CD14-positive monocyte (primary cell): ENCODE results near the gene CNPY2. TPM values are rescaled to one million over a fixed set of nuclear protein-coding genes. Genes with fewer than 3 reads are reported as not detected.

Source experiments
- DNase-seq, 3 donors: peaks; one replicate each; pipeline ENCODE4 v3.0.0-alpha.2; 2011 to 2022
- H2AFZ ChIP-seq: 2 replicates; pipeline ENCODE4 v1.6.0; 2012; ENCODE audit warnings: mild to moderate bottlenecking, low read depth, low read length, inconsistent platforms; ENCODE audit not compliant: insufficient read depth, poor library complexity, severe bottlenecking
- H3K27ac ChIP-seq, 2 donors: 1 replicate in 1 of 2; 2 replicates in 1 of 2; pipeline ENCODE4 v1.5.1; 2012 to 2013; ENCODE audit warnings: low read length in 2 of 2, control low read depth in 1 of 2, inconsistent platforms in 1 of 2, low read depth in 1 of 2, mild to moderate bottlenecking in 1 of 2
- H3K27me3 ChIP-seq, 2 donors: one replicate each; pipeline versions ENCODE4 v1.6.0 to v1.6.1; 2011 to 2013; ENCODE audit warnings: low read length in 2 of 2; ENCODE audit not compliant: control insufficient read depth in 2 of 2, insufficient read depth in 2 of 2
- H3K36me3 ChIP-seq, 2 donors: replicated peaks in 1 of 2; 1 replicate in 1 of 2; 2 replicates in 1 of 2; pipeline versions ENCODE4 v1.5.1 to v1.6.1; 2012 to 2013; ENCODE audit warnings: low read length in 2 of 2, control low read depth in 1 of 2, inconsistent platforms in 1 of 2, mild to moderate bottlenecking in 1 of 2; ENCODE audit not compliant: insufficient read depth in 2 of 2, control insufficient read depth in 1 of 2
- H3K4me1 ChIP-seq, 2 donors: 1 replicate in 1 of 2; 2 replicates in 1 of 2; pipeline versions ENCODE4 v1.5.1 to v1.6.1; 2012 to 2013; ENCODE audit warnings: low read length in 2 of 2, control low read depth in 1 of 2, inconsistent platforms in 1 of 2, mild to moderate bottlenecking in 1 of 2, moderate library complexity in 1 of 2; ENCODE audit not compliant: insufficient read depth in 2 of 2, control insufficient read depth in 1 of 2
- H3K4me2 ChIP-seq: replicated peaks from 2 replicates; pipeline ENCODE3; 2012; ENCODE audit warnings: low read length, moderate library complexity, mild to moderate bottlenecking; ENCODE audit not compliant: poor library complexity, severe bottlenecking; ENCODE audit errors: extremely low read depth
- H3K4me3 ChIP-seq, 3 experiments: fragments of 200-600 bp in 1 of 3; sonication (generic) in 1 of 3; replicated peaks in 1 of 3; 1 replicate in 2 of 3; 2 replicates in 1 of 3; pipeline ENCODE4 v1.5.1; 2011 to 2013; ENCODE audit warnings: low read length in 3 of 3, mild to moderate bottlenecking in 3 of 3, control low read depth in 2 of 3, low read depth in 2 of 3, inconsistent platforms in 1 of 3, moderate library complexity in 1 of 3
- H3K79me2 ChIP-seq: 2 replicates; pipeline ENCODE4 v1.6.0; 2012; ENCODE audit warnings: mild to moderate bottlenecking, control low read depth, inconsistent platforms, low read length, moderate library complexity; ENCODE audit not compliant: insufficient read depth
- H3K9ac ChIP-seq: 2 replicates; pipeline ENCODE4 v1.6.0; 2017; ENCODE audit warnings: low read length, mild to moderate bottlenecking; ENCODE audit not compliant: insufficient read depth, poor library complexity, severe bottlenecking
- H3K9me3 ChIP-seq, 2 donors: replicated peaks in 1 of 2; 1 replicate in 1 of 2; 2 replicates in 1 of 2; pipeline versions ENCODE4 v1.5.1 to v1.6.1; 2012 to 2013; ENCODE audit warnings: low read length in 2 of 2, control low read depth in 1 of 2; ENCODE audit not compliant: control insufficient read depth in 1 of 2, insufficient read depth in 1 of 2
- H4K20me1 ChIP-seq: 2 replicates; pipeline ENCODE4 v1.6.0; 2012; ENCODE audit warnings: mild to moderate bottlenecking, low read length, control low read depth, moderate library complexity; ENCODE audit not compliant: insufficient read depth
- H3K27ac Mint-ChIP-seq, 7 donors: one replicate each; pipeline ENCODE4 v1.8.0; 2020; ENCODE audit warnings: mild to moderate bottlenecking in 7 of 7, mixed read lengths in 7 of 7, moderate library complexity in 6 of 7, inconsistent platforms in 2 of 7
- H3K27me3 Mint-ChIP-seq, 3 donors: one replicate each; pipeline ENCODE4 v1.8.0; 2021 to 2022; ENCODE audit warnings: low read depth in 3 of 3, mild to moderate bottlenecking in 3 of 3, mixed read lengths in 3 of 3, moderate library complexity in 3 of 3, inconsistent platforms in 1 of 3
- H3K36me3 Mint-ChIP-seq, 2 donors: one replicate each; pipeline ENCODE4 v1.8.0; 2020; ENCODE audit warnings: mixed read lengths in 2 of 2, inconsistent platforms in 1 of 2, mild to moderate bottlenecking in 1 of 2
- H3K4me1 Mint-ChIP-seq: one replicate; pipeline ENCODE4 v1.8.0; 2020; ENCODE audit warnings: mild to moderate bottlenecking, mixed read lengths
- H3K4me3 Mint-ChIP-seq, 2 donors: one replicate each; pipeline ENCODE4 v1.8.0; 2020; ENCODE audit warnings: mild to moderate bottlenecking in 2 of 2, mixed read lengths in 2 of 2, moderate library complexity in 1 of 2
- H3K9me3 Mint-ChIP-seq, 7 donors: one replicate each; pipeline ENCODE4 v1.8.0; 2020 to 2022; ENCODE audit warnings: mixed read lengths in 7 of 7, mild to moderate bottlenecking in 6 of 7, moderate library complexity in 6 of 7, inconsistent platforms in 2 of 7
- WGBS: methylation state at CpG from one replicate; pipeline ENCODE4 v1.1.5; 2013; ENCODE audit warnings: missing lambda C conversion rate; ENCODE audit not compliant: insufficient coverage; 5-methylcytosine and 5-hydroxymethylcytosine counted together
- intact Hi-C, 2 donors: fragments of 100-400 bp; cut with micrococcal nuclease; formaldehyde crosslinking; loops; one replicate each; pipeline versions ENCODE4 v1.15.0 to v1.15.1; 2023
- polyA plus RNA-seq, 3 donors: library from polyadenylated mRNA; depleted of rRNA in 1 of 3; unstranded in 2 of 3; stranded (reverse) in 1 of 3; fragments of 300-500 nt in 2 of 3; fragments of >200 nt in 1 of 3; fragmentation: Illumina TruSeq in 2 of 3; gene quantifications; 1 replicate in 2 of 3; 2 replicates in 1 of 3; pipeline ENCODE4 v1.2.3, GENCODE V29; 2012 to 2021
- TF ChIP-seq, protein P1 (sequence below): fragments of 200-600 bp; IDR thresholded peaks from one replicate; pipeline ENCODE4 v1.8.0; 2022; ENCODE audit warnings: antibody characterized with exemption, mild to moderate bottlenecking

Gene CNPY2
- polyA plus RNA-seq, 3 donors: 50.4 to 122 (median 121) TPM

DNA sequence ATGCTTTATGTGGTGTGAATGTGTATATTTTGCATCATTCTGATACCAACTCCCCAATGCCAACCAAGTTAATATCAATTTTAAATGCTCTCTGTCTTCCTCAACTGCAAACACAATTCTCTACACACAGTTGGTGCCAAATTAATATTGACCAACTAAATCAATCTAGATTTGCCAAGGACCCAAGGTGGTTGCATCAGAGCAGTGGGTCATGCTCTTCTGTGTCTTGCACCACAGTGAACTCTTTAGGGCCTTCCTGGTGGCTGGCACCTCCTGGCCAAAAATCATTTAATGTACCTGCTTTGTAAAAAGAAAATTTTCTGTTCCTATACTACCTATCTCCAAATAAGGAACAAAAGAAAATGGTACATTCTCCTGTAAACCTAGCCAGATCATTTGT lies 34.9 kb downstream of the CNPY2 start:
- H3K36me3 Mint-ChIP-seq: peaks cover 66 to 95% of the 10 kb centered on the region in 2 donors
- H3K4me2 ChIP-seq: no peak overlapping the region
- TF ChIP-seq, protein P1, sequence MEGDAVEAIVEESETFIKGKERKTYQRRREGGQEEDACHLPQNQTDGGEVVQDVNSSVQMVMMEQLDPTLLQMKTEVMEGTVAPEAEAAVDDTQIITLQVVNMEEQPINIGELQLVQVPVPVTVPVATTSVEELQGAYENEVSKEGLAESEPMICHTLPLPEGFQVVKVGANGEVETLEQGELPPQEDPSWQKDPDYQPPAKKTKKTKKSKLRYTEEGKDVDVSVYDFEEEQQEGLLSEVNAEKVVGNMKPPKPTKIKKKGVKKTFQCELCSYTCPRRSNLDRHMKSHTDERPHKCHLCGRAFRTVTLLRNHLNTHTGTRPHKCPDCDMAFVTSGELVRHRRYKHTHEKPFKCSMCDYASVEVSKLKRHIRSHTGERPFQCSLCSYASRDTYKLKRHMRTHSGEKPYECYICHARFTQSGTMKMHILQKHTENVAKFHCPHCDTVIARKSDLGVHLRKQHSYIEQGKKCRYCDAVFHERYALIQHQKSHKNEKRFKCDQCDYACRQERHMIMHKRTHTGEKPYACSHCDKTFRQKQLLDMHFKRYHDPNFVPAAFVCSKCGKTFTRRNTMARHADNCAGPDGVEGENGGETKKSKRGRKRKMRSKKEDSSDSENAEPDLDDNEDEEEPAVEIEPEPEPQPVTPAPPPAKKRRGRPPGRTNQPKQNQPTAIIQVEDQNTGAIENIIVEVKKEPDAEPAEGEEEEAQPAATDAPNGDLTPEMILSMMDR: no peak
- H3K27me3 ChIP-seq: no peaks in the 10 kb centered on the region
- peaks cover 78 to 97% of the 10 kb centered on the region in 2 donors for H3K36me3 ChIP-seq
- H3K27ac Mint-ChIP-seq: peak overlapping the region in 1 of 7 donors; percentile 18
- no peaks in the 10 kb centered on the region for H4K20me1 ChIP-seq
- H3K27ac ChIP-seq: peak overlapping the region in 1 of 2 donors; percentile 2
- H3K27me3 Mint-ChIP-seq: peaks cover 0 to 2% (median 0%) of the 10 kb centered on the region in 3 donors
- H3K4me3 ChIP-seq: no peak overlapping the region
- no peak overlapping the region for H2AFZ ChIP-seq
- no peak overlapping the region for H3K4me3 Mint-ChIP-seq
- DNase-seq: no peak
- peaks cover 0 to 4% (median 0%) of the 10 kb centered on the region in 7 donors for H3K9me3 Mint-ChIP-seq
- no peaks in the 10 kb centered on the region for H3K79me2 ChIP-seq
- H3K4me1 ChIP-seq: no peaks in the 10 kb centered on the region
- H3K9me3 ChIP-seq: no peaks in the 10 kb centered on the region
- no peak overlapping the region for H3K9ac ChIP-seq
- no peaks in the 10 kb centered on the region for H3K4me1 Mint-ChIP-seq
- intact Hi-C loops: no loop called here

DNA sequence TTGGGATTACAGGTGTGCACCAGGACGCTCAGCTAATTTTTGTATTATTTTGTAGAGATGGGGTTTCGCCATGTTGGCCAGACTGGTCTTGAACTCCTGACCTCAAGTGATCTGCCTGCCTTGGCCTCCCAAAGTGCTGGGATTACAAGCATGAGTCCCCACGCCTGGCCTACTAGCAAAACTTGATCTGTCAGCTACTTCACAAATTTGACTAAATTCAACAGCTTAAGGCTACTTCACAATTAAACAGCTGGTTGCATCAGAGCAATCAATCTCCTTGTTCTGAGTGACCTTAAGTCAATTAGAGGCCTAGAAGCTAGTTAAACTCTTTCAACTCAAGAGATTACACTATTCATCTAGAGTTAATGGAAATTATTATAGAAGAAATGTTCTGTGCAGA lies 36.9 kb downstream of the CNPY2 start:
- Histone ChIP-seq H4K20me1 (no peaks in the 10 kb centered on the region), H3K36me3 (peaks cover 83 to 97% of the 10 kb centered on the region in 2 donors), H3K4me3 (no peak overlapping the region), H3K4me1 (no peaks in the 10 kb centered on the region), H3K79me2 (no peaks in the 10 kb centered on the region), H2AFZ (no peak overlapping the region), H3K4me2 (no peak overlapping the region), H3K9me3 (no peaks in the 10 kb centered on the region), H3K27me3 (no peaks in the 10 kb centered on the region), H3K9ac (no peak overlapping the region), H3K27ac (no peak overlapping the region)
- Mint-ChIP-seq H3K4me3 (no peak overlapping the region), H3K9me3 (peaks cover 0 to 4% (median 0%) of the 10 kb centered on the region in 7 donors), H3K27me3 (peaks cover 0 to 4% (median 0%) of the 10 kb centered on the region in 3 donors), H3K36me3 (peaks cover 76 to 96% of the 10 kb centered on the region in 2 donors), H3K27ac (no peak overlapping the region), H3K4me1 (no peaks in the 10 kb centered on the region)
- DNase-seq: no peak
- TF ChIP-seq, protein P1: no peak
- WGBS: 100% methylated on average over 3 of the region's 3 CpGs
- intact Hi-C loops: no loop called here
